GM12878 (cell line): ENCODE measurements around the gene RIMS1. TPM values are rescaled to one million over a fixed set of nuclear protein-coding genes. Genes with fewer than 3 reads are reported as not detected.

Experiments used
- ATAC-seq: fragments of 200-7000 bp; cut with Tn5 transposase; 3 replicates; pipeline ENCODE4 v1.9.1; 2020; ENCODE audit warnings: mild to moderate bottlenecking, moderate library complexity
- BruUV-seq: library from RNA; stranded (reverse); fragments of 400-500 nt; replicated peaks from 2 replicates; lab custom pipeline; 2021; lab: Mats Ljungman, UMichigan
- CTCF ChIA-PET: fragments of 300-600 bp; sonication (Branson Sonifier 250); formaldehyde crosslinking; extraction: SDS; loops from one replicate; lab custom pipeline; 2021; ENCODE audit warnings: inconsistent platforms; lab: Yijun Ruan, JAX
- POLR2A ChIA-PET: fragments of 350-600 bp; formaldehyde crosslinking; extraction: SDS; loops from one replicate; lab custom pipeline; 2021; ENCODE audit warnings: inconsistent platforms; lab: Charles Lee
- RAD21 ChIA-PET: fragments of 300-600 bp; sonication (Branson Sonifier 250); formaldehyde crosslinking; loops from one replicate; lab custom pipeline; 2023; ENCODE audit warnings: antibody characterized with exemption; ENCODE audit not compliant: unreplicated experiment; lab: Charles Lee
- SMC1A ChIA-PET: fragments of 300-600 bp; sonication (Branson Sonifier 250); formaldehyde crosslinking; loops from one replicate; lab custom pipeline; 2023; ENCODE audit not compliant: unreplicated experiment, uncharacterized antibody; lab: Charles Lee
- DNase-seq: peaks from one replicate; pipeline ENCODE4 v3.0.0-alpha.2; 2011; ENCODE audit warnings: low read depth, low spot score
- FAIRE-seq: peaks from 3 replicates; lab custom pipeline; 2011; peaks lifted over from hg19 to GRCh38; lab: Jason Lieb, UNC
- H2AFZ ChIP-seq: 2 replicates; pipeline ENCODE4 v1.6.0; 2011; ENCODE audit warnings: low read depth, low read length, control low read depth; ENCODE audit not compliant: control insufficient read depth
- H3K27ac ChIP-seq: 2 replicates; pipeline ENCODE4 v1.5.1; 2011; ENCODE audit warnings: control low read depth; ENCODE audit not compliant: control insufficient read depth, insufficient read depth
- H3K27me3 ChIP-seq, 2 experiments: replicated peaks in 1 of 2; 2 replicates each; pipeline versions ENCODE4 v1.6.0 to v1.6.1; 2011; ENCODE audit warnings: low read length in 1 of 2; ENCODE audit not compliant: control insufficient read depth in 2 of 2, insufficient read depth in 2 of 2
- H3K36me3 ChIP-seq, 2 experiments: 2 replicates each; pipeline ENCODE4 v1.5.1; 2011; ENCODE audit warnings: low read length in 1 of 2; ENCODE audit not compliant: control insufficient read depth in 2 of 2, insufficient read depth in 2 of 2
- H3K4me1 ChIP-seq: 2 replicates; pipeline ENCODE4 v1.6.1; 2011; ENCODE audit warnings: mild to moderate bottlenecking, low read length, moderate library complexity, mixed read lengths; ENCODE audit not compliant: control insufficient read depth, insufficient read depth
- H3K4me2 ChIP-seq: 2 replicates; pipeline ENCODE4 v1.6.0; 2011; ENCODE audit warnings: control low read depth; ENCODE audit not compliant: control insufficient read depth, insufficient read depth
- H3K4me3 ChIP-seq: fragments of 200-600 bp; sonication (generic); 2 replicates; pipeline ENCODE4 v1.5.1; 2016
- H3K79me2 ChIP-seq: 2 replicates; pipeline ENCODE4 v1.6.0; 2011; ENCODE audit warnings: low read length; ENCODE audit not compliant: control insufficient read depth, insufficient read depth
- H3K9ac ChIP-seq: 2 replicates; pipeline ENCODE4 v1.8.0; 2011; ENCODE audit warnings: low read length, control low read depth, mixed read lengths; ENCODE audit not compliant: control insufficient read depth, insufficient read depth
- H3K9me3 ChIP-seq: replicated peaks from 3 replicates; pipeline ENCODE4 v1.5.1; 2011; ENCODE audit warnings: mild to moderate bottlenecking, low read length; ENCODE audit not compliant: control insufficient read depth, insufficient read depth
- H4K20me1 ChIP-seq: 2 replicates; pipeline ENCODE4 v1.6.0; 2011; ENCODE audit not compliant: control insufficient read depth, insufficient read depth
- EED ChIP-seq: sonication (generic); IDR thresholded peaks from 2 replicates; pipeline ENCODE4 v1.6.1; 2016; ENCODE audit warnings: antibody characterized with exemption, low read depth
- LARP7 ChIP-seq: fragments of 450-650 bp; IDR thresholded peaks from 2 replicates; pipeline ENCODE4 v1.6.1; 2017; ENCODE audit warnings: mild to moderate bottlenecking
- MAX ChIP-seq: IDR thresholded peaks from 2 replicates; pipeline ENCODE4 v1.6.1; 2012; ENCODE audit warnings: low read depth, low read length, improper control_type of control experiment
- NR2C2 ChIP-seq: IDR thresholded peaks from 2 replicates; pipeline ENCODE4 v1.6.1; 2011; ENCODE audit warnings: borderline replicate concordance, low read depth; ENCODE audit not compliant: control insufficient read depth, insufficient read length
- POLR2A ChIP-seq: IDR thresholded peaks from 2 replicates; pipeline ENCODE4 v1.6.1; 2011; ENCODE audit warnings: low read depth, mild to moderate bottlenecking, low read length
- PRDM15 ChIP-seq: fragments of 450-650 bp; formaldehyde crosslinking; IDR thresholded peaks from 2 replicates; pipeline ENCODE4 v1.4.0; 2020; ENCODE audit warnings: mild to moderate bottlenecking, moderate library complexity
- SREBF1 ChIP-seq: IDR thresholded peaks from 2 replicates; pipeline ENCODE4 v1.6.1; 2012; ENCODE audit warnings: mild to moderate bottlenecking, low read length
- SUPT20H ChIP-seq: IDR thresholded peaks from 2 replicates; pipeline ENCODE4 v1.6.1; 2011; ENCODE audit warnings: low read depth, mild to moderate bottlenecking, low read length, moderate library complexity, borderline replicate concordance; ENCODE audit not compliant: control insufficient read depth
- ZBED1 ChIP-seq: IDR thresholded peaks from 2 replicates; pipeline ENCODE4 v1.6.1; 2016; ENCODE audit warnings: borderline replicate concordance
- WGBS: methylation state at CpG from one replicate; pipeline ENCODE4 v1.1.6; 2016; ENCODE audit warnings: low lambda C conversion rate; ENCODE audit not compliant: insufficient replicate concordance, insufficient coverage; ENCODE audit errors: missing lambda C conversion rate; 5-methylcytosine and 5-hydroxymethylcytosine counted together
- in situ Hi-C: fragments of 300-500 bp; cut with MboI; formaldehyde crosslinking; loops from 9 replicates; pipeline ENCODE4 v1.14.3; 2018; ENCODE audit warnings: mixed read lengths
- intact Hi-C: fragments of 100-400 bp; cut with micrococcal nuclease; formaldehyde crosslinking; loops from one replicate; pipeline ENCODE4 v1.14.2; 2022; ENCODE audit not compliant: unreplicated experiment
- polyA plus RNA-seq, 11 experiments: library from polyadenylated mRNA; depleted of rRNA in 4 of 11; unstranded in 6 of 11; stranded (reverse) in 5 of 11; fragments of >200 nt; fragmentation: Nextera tagmentation in 4 of 11; fragmentation: Illumina TruSeq in 1 of 11; extraction: Ambion mirVana in 4 of 11; extraction: Trizol in 1 of 11; gene quantifications; 1 replicate in 1 of 11; 2 replicates in 10 of 11; pipeline versions ENCODE4 v1.2.1 to v1.2.3, GENCODE V29; 2011 to 2016; ENCODE audit warnings: inconsistent platforms in 2 of 11, missing spikeins in 2 of 11, low read depth in 1 of 11
- total RNA-seq, 4 experiments: library from RNA; depleted of rRNA in 3 of 4; stranded (reverse); fragments of >200 nt in 3 of 4; fragmentation: Illumina TruSeq in 1 of 4; extraction: Trizol in 1 of 4; gene quantifications; 2 replicates each; pipeline versions ENCODE4 v1.2.1 to v1.2.3, GENCODE V29; 2013 to 2021

Gene RIMS1
- total and polyA plus RNA-seq, 10 of the 15 experiments (the other 5 are each of a cell fraction or from before 2014, with no cell fraction given), result 0.05 to 0.76 (median 0.23) TPM

- no peak overlapping the region for H3K4me2 ChIP-seq
- no peak for TF ChIP-seq NR2C2
- no peak for TF ChIP-seq SREBF1
- no peak for TF ChIP-seq EED
- TF ChIP-seq POLR2A, result no peak
- TF ChIP-seq MAX, result no peak
- no peak for TF ChIP-seq ZBED1
- no peak for TF ChIP-seq SUPT20H
- no peak for TF ChIP-seq LARP7
- no peak for TF ChIP-seq PRDM15 (CRISPR knock-in tag)
- TF ChIP-seq, all 136 proteins: peak for 0
- H3K79me2 ChIP-seq, result no peaks in the 10 kb centered on the region
- no peak overlapping the region for H3K27ac ChIP-seq
- in situ Hi-C loops, result no loop called here
- H3K27me3 ChIP-seq, result no peaks in the 10 kb centered on the region
- 37% methylated on average over 2 of the region's 2 CpGs for WGBS
- intact Hi-C loops, result no loop called here
- DNase-seq (no peak), FAIRE-seq (no peak), ATAC-seq (no peak)
- ChIA-PET RAD21 (no interaction called here), CTCF (interaction anchor here (0.6 to 1.6 kb wide), 2 partner anchors 9 to 10 kb away, joined by 3 to 12 read pairs; no protein-coding TSS in a partner anchor), POLR2A (interaction anchor here (0.6 kb wide), 1 partner anchor 1204 kb away, joined by 3 read pairs; no protein-coding TSS in a partner anchor), SMC1A (no interaction called here)
- no peak overlapping the region for H3K9ac ChIP-seq
- BruUV-seq, result no TSS peak
- H3K9me3 ChIP-seq, result no peaks in the 10 kb centered on the region
- H3K36me3 ChIP-seq, result no peaks in the 10 kb centered on the region
- H2AFZ ChIP-seq, result no peak overlapping the region
- no peak overlapping the region for H3K4me3 ChIP-seq
- H3K4me1 ChIP-seq, result no peaks in the 10 kb centered on the region; the same call in 1 of the 2 replicates
- no peaks in the 10 kb centered on the region for H4K20me1 ChIP-seq
These were observed 517.1 kb downstream of the RIMS1 start for GRCh38 chr6:72403413-72403812.
